Neuronal stem cell (in vitro differentiated cells): ENCODE results near the gene CDK14.

Source experiments
- DNase-seq: peaks from one replicate; pipeline ENCODE4 v3.0.0-alpha.2; 2013; ENCODE audit warnings: low spot score
- H2AFZ ChIP-seq: one replicate; pipeline ENCODE4 v1.6.1; 2013; ENCODE audit warnings: mild to moderate bottlenecking, low read length, inconsistent platforms
- H2AK5ac ChIP-seq: 2 replicates; pipeline ENCODE4 v1.6.1; 2013; ENCODE audit warnings: low read depth, mild to moderate bottlenecking, inconsistent platforms, low read length, moderate library complexity, mixed read lengths
- H2BK120ac ChIP-seq: 2 replicates; pipeline ENCODE4 v1.6.1; 2013; ENCODE audit warnings: low read depth, mild to moderate bottlenecking, inconsistent platforms, low read length, moderate library complexity, mixed read lengths
- H2BK12ac ChIP-seq: one replicate; pipeline ENCODE4 v1.6.1; 2013; ENCODE audit warnings: low read length, inconsistent platforms
- H2BK15ac ChIP-seq: 2 replicates; pipeline ENCODE4 v1.6.1; 2013; ENCODE audit warnings: mild to moderate bottlenecking, low read length, inconsistent platforms, mixed read lengths
- H2BK5ac ChIP-seq: one replicate; pipeline ENCODE4 v1.6.1; 2013; ENCODE audit warnings: inconsistent platforms, mild to moderate bottlenecking, low read length, moderate library complexity
- H3K14ac ChIP-seq: one replicate; pipeline ENCODE4 v1.6.1; 2013; ENCODE audit warnings: low read length, inconsistent platforms
- H3K18ac ChIP-seq: 2 replicates; pipeline ENCODE4 v1.6.1; 2013; ENCODE audit warnings: low read length, inconsistent platforms
- H3K23ac ChIP-seq: 2 replicates; pipeline ENCODE4 v1.6.1; 2013; ENCODE audit warnings: low read depth, mild to moderate bottlenecking, mixed read lengths, low read length, inconsistent platforms; ENCODE audit not compliant: poor library complexity
- H3K27ac ChIP-seq: replicated peaks from 3 replicates; pipeline ENCODE4 v1.5.1; 2013; ENCODE audit warnings: low read length, inconsistent platforms
- H3K27me3 ChIP-seq, 3 experiments: 2 replicates each; pipeline ENCODE4 v1.6.1; 2013; ENCODE audit warnings: low read length in 3 of 3, mild to moderate bottlenecking in 2 of 3, inconsistent platforms in 1 of 3, low read depth in 1 of 3, mixed read lengths in 1 of 3, moderate library complexity in 1 of 3; ENCODE audit not compliant: control insufficient read depth in 3 of 3, insufficient read depth in 3 of 3
- H3K36me3 ChIP-seq, 2 donors: replicated peaks in 1 of 2; 2 replicates each; pipeline ENCODE4 v1.6.1; 2013; ENCODE audit warnings: low read length in 2 of 2; ENCODE audit not compliant: control insufficient read depth in 2 of 2, insufficient read depth in 2 of 2
- H3K4ac ChIP-seq: 2 replicates; pipeline ENCODE4 v1.6.1; 2013; ENCODE audit warnings: inconsistent platforms, mild to moderate bottlenecking, low read length, moderate library complexity
- H3K4me1 ChIP-seq, 2 donors: 1 replicate in 1 of 2; 2 replicates in 1 of 2; pipeline ENCODE4 v1.6.1; 2013; ENCODE audit warnings: low read length in 2 of 2, low read depth in 1 of 2; ENCODE audit not compliant: control insufficient read depth in 2 of 2, insufficient read depth in 1 of 2
- H3K4me2 ChIP-seq: one replicate; pipeline ENCODE4 v1.6.1; 2013; ENCODE audit warnings: mild to moderate bottlenecking, low read length, inconsistent platforms; ENCODE audit not compliant: insufficient read depth, poor library complexity, severe bottlenecking
- H3K4me3 ChIP-seq, 2 donors: 2 replicates each; pipeline ENCODE4 v1.5.1; 2013; ENCODE audit warnings: low read length in 2 of 2, mild to moderate bottlenecking in 2 of 2, inconsistent platforms in 1 of 2, moderate library complexity in 1 of 2
- H3K79me1 ChIP-seq: one replicate; pipeline ENCODE4 v1.6.1; 2013; ENCODE audit warnings: low read depth, mild to moderate bottlenecking, inconsistent platforms, low read length, moderate library complexity
- H3K9ac ChIP-seq: one replicate; pipeline ENCODE4 v1.6.1; 2013; ENCODE audit warnings: mild to moderate bottlenecking, low read depth, low read length, inconsistent platforms; ENCODE audit not compliant: poor library complexity
- H3K9me3 ChIP-seq, 2 donors: replicated peaks in 1 of 2; 2 replicates each; pipeline versions ENCODE3 to v1.6.1; 2013; ENCODE audit warnings: low read length in 2 of 2, mild to moderate bottlenecking in 2 of 2, inconsistent platforms in 1 of 2, low read depth in 1 of 2, mixed read lengths in 1 of 2, moderate library complexity in 1 of 2; ENCODE audit not compliant: control insufficient read depth in 2 of 2, insufficient read depth in 1 of 2
- H4K8ac ChIP-seq: one replicate; pipeline ENCODE4 v1.6.1; 2013; ENCODE audit warnings: low read depth, mild to moderate bottlenecking, inconsistent platforms, low read length, moderate library complexity
- H4K91ac ChIP-seq: one replicate; pipeline ENCODE4 v1.6.1; 2013; ENCODE audit warnings: low read length, low read depth, mild to moderate bottlenecking, inconsistent platforms; ENCODE audit not compliant: poor library complexity
- WGBS, 2 donors: extraction: QIAGEN DNeasy Blood & Tissue Kit; methylation state at CpG; one replicate each; pipeline ENCODE4 v1.1.7; 2013; ENCODE audit warnings: missing lambda C conversion rate in 2 of 2, mixed read lengths in 1 of 2; ENCODE audit not compliant: insufficient read length in 2 of 2, insufficient replicate concordance in 1 of 2; ENCODE audit errors: extremely low coverage in 2 of 2; 5-methylcytosine and 5-hydroxymethylcytosine counted together

Gene CDK14

DNA sequence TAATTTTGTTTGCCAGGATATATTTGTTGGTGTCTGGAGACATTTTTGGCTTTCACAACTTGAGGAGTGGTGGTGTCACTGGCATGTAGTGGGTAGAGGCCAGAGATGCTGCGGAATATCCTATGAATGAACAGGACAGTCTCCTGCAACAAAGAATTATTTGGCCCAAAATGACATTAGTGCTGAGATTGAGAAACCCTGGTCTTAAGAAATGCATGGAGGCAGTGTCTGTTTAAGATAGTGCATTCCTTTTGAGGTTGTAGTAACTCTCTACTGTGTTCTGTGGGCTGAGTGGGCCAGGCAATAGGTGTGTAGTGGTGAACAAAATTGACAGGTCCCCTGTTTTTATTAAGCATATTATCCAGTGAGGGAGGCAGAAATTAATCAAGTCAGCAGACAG, 165.5 kb downstream of the CDK14 start:
- no peak overlapping the region for H3K9ac ChIP-seq
- H3K9me3 ChIP-seq = no peaks in the 10 kb centered on the region
- H3K79me1 ChIP-seq = no peaks in the 10 kb centered on the region
- peaks cover 0 to 2% of the 10 kb centered on the region in 2 donors for H3K36me3 ChIP-seq
- WGBS, 2 donors = no CpG with 5 or more reads among the region's 1 CpG
- H4K8ac ChIP-seq = no peak overlapping the region
- H2AFZ ChIP-seq = no peak overlapping the region
- no peak overlapping the region for H3K4me3 ChIP-seq
- H2AK5ac ChIP-seq = no peak overlapping the region
- peaks cover 0 to 10% of the 10 kb centered on the region in 2 donors for H3K4me1 ChIP-seq
- H3K14ac ChIP-seq = no peak overlapping the region
- no peak overlapping the region for H2BK120ac ChIP-seq
- no peak overlapping the region for H3K27ac ChIP-seq
- no peak overlapping the region for H4K91ac ChIP-seq
- no peaks in the 10 kb centered on the region for H3K27me3 ChIP-seq
- H3K4ac ChIP-seq = no peak overlapping the region
- no peak overlapping the region for H3K4me2 ChIP-seq
- H3K23ac ChIP-seq = no peak overlapping the region
- no peak overlapping the region for H2BK12ac ChIP-seq
- H2BK5ac ChIP-seq = no peak overlapping the region
- H3K18ac ChIP-seq = no peak overlapping the region
- no peak for DNase-seq
- no peak overlapping the region for H2BK15ac ChIP-seq

DNA sequence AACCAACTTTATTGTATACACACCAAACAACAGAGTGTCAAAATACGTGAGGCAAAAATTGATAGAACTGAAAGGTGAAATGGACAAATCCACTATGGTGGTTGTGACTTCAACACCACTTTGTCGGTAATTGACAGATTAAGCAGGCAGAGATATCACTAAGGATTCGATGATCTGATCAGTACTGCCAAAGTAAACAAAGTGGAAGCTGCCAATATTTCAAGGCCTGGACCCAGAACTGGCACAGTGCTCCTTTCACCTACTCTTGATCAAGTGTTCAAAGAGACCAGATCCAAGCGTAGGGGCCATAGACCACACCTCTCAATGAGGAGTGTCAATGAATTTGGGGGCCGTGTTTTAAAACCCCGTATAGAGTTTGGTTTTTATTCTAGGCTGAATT, 167.0 kb downstream of the CDK14 start:
- WGBS, 2 donors = no CpG with 5 or more reads among the region's 6 CpGs

DNA sequence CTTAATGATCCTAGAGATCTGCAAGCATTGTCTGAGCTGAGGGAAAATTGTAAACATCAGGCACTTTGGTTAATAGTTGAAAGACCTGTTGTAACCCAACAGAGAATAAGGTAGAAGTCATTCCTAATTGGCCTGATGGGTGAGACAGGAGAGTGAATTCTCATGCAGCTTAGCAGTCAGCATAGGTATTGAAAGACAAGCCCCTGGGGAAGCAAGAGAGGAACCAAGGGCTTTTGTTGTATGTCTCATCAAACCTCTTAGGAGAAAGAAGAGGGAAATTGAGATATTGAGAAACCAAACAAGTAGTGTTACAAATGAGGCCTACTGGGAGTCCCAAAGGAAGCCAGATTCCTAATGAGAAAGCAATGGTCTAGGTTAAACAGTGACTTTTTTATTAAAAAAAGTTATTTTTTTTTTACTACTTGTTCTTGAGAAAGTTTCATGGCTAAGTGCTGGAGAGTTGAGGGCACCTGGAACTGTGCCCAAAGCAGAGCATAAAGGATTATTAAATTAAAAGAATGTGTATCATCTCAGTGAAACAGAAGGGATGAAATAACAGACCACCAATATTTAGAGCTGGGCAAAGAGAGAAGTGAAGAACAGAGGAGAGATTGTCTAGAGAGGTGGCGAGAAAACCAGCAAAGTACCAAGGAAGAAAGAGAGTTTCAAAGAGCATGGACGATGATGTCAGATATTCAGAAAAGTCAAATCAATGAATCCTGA, 168.9 kb downstream of the CDK14 start:
- Histone ChIP-seq H3K4me2 (no peak overlapping the region), H2BK120ac (no peak overlapping the region), H3K18ac (no peak overlapping the region), H4K91ac (no peak overlapping the region), H3K9me3 (no peaks in the 10 kb centered on the region), H3K27me3 (no peaks in the 10 kb centered on the region), H3K4me3 (no peak overlapping the region), H3K9ac (no peak overlapping the region), H3K4ac (no peak overlapping the region), H4K8ac (no peak overlapping the region), H3K36me3 (no peaks in the 10 kb centered on the region), H3K79me1 (no peaks in the 10 kb centered on the region), H3K14ac (no peak overlapping the region), H3K23ac (no peak overlapping the region), H2AK5ac (no peak overlapping the region), H2BK5ac (no peak overlapping the region), H3K4me1 (peaks cover 0 to 5% of the 10 kb centered on the region in 2 donors), H3K27ac (no peak overlapping the region), H2BK15ac (no peak overlapping the region), H2AFZ (no peak overlapping the region), H2BK12ac (no peak overlapping the region)
- WGBS, 2 donors = no CpG with 5 or more reads among the region's 2 CpGs
- peak; percentile 15 for DNase-seq

More for the DNA sequence above, 167.0 kb downstream of the CDK14 start:
- Histone ChIP-seq H3K4me3 (no peak overlapping the region), H3K79me1 (no peaks in the 10 kb centered on the region), H3K9ac (no peak overlapping the region), H3K36me3 (no peaks in the 10 kb centered on the region), H3K14ac (no peak overlapping the region), H2AK5ac (no peak overlapping the region), H4K91ac (no peak overlapping the region), H3K18ac (no peak overlapping the region), H3K27me3 (no peaks in the 10 kb centered on the region), H3K4me1 (peaks cover 0 to 10% of the 10 kb centered on the region in 2 donors), H3K4ac (no peak overlapping the region), H2BK12ac (no peak overlapping the region), H3K4me2 (no peak overlapping the region), H2BK5ac (no peak overlapping the region), H2BK120ac (no peak overlapping the region), H4K8ac (no peak overlapping the region), H2BK15ac (no peak overlapping the region), H2AFZ (no peak overlapping the region), H3K23ac (no peak overlapping the region), H3K9me3 (no peaks in the 10 kb centered on the region), H3K27ac (no peak overlapping the region)
- no peak for DNase-seq

DNA sequence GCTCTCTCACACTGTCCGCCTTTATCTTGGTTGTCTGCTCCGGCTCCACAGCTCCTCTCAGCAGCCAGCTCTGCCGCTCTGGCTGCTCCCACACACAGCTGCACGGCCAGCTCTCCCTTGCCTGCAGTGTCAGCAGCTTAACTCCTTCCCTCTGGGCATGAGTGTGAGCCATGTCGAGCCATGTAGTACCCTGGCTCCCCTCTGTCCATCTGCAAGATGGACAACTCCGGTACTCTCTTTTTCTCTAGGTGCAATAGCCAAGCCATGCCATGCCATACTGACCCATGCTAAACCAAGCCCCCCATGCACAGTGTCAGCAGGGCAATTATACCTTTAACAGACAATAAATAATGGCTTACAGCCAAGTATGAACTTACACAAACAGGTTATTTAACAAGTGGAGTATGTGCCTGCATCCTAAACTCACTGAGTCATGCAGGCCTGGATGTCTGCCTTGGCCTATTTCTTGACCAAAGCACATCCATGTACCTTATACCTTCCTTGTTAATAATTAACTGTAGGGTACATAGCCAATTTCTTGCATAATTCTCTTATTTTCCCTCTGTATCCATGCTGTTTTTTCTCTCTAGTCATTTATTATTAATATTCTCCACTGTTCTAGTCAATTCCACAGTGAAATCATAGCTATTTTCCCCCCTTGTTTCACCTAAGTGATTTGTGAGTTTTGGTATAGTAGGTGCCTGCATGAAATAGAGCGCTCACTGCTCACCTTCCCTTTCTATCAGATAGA, 170.9 kb downstream of the CDK14 start:
- Histone ChIP-seq H2BK12ac (no peak overlapping the region), H3K27me3 (no peaks in the 10 kb centered on the region), H3K4me1 (peaks cover 0 to 3% of the 10 kb centered on the region in 2 donors), H2BK5ac (no peak overlapping the region), H2AFZ (no peak overlapping the region), H3K14ac (no peak overlapping the region), H2BK15ac (no peak overlapping the region), H3K18ac (no peak overlapping the region), H3K36me3 (peaks cover 0 to 8% of the 10 kb centered on the region in 2 donors), H3K23ac (no peak overlapping the region), H3K9ac (no peak overlapping the region), H3K4me3 (no peak overlapping the region), H4K8ac (no peak overlapping the region), H3K27ac (no peak overlapping the region), H3K4ac (no peak overlapping the region), H3K9me3 (no peaks in the 10 kb centered on the region), H2BK120ac (no peak overlapping the region), H2AK5ac (no peak overlapping the region), H3K79me1 (no peaks in the 10 kb centered on the region), H3K4me2 (no peak overlapping the region), H4K91ac (no peak overlapping the region)
- peak; percentile 18 for DNase-seq
- WGBS, 2 donors = no CpG with 5 or more reads among the region's 7 CpGs
